ENCODE results near the gene KRT38.

Gene KRT38

DNA sequence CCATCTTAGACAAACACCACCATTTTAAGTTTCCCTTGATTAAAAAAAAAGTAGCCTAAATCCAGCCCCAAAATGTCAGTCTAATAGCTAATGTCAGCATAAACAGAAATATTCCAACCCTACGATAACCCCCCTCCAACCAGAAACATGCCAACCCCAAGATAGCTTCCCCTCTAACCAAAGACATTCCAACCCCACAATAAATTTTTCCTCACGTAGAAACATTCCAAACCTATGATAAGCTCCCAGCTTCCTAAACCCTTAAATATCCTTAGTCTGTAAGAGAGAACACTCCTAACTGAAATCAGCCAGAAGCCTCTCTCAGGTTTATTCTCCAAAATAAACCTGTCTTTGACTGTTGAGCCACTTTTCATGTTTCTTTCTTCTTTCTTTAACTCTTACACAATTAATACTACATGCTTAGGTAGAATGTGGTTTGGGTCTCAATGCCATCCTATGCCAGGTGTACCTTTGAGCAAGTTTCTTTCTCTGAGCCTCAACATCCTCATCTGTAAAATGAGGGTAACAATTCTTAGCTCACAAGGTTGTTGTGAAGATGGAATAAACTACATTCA is 10.5 kb upstream of the KRT38 start:
- TF ChIP-seq, protein P1, sequence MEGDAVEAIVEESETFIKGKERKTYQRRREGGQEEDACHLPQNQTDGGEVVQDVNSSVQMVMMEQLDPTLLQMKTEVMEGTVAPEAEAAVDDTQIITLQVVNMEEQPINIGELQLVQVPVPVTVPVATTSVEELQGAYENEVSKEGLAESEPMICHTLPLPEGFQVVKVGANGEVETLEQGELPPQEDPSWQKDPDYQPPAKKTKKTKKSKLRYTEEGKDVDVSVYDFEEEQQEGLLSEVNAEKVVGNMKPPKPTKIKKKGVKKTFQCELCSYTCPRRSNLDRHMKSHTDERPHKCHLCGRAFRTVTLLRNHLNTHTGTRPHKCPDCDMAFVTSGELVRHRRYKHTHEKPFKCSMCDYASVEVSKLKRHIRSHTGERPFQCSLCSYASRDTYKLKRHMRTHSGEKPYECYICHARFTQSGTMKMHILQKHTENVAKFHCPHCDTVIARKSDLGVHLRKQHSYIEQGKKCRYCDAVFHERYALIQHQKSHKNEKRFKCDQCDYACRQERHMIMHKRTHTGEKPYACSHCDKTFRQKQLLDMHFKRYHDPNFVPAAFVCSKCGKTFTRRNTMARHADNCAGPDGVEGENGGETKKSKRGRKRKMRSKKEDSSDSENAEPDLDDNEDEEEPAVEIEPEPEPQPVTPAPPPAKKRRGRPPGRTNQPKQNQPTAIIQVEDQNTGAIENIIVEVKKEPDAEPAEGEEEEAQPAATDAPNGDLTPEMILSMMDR (IDR thresholded peaks at IDR 0.05; ENCODE audit: low read depth, low read length), result no peak
- peak in 1 of 2 donors; percentile 9 for DNase-seq (ENCODE audit: low read depth in 2 of 2)
- no peak overlapping the region for H3K4me3 ChIP-seq (replicated peaks in 1 of 2; ENCODE audit: low read depth in 2 of 2, low read length in 2 of 2)

DNA sequence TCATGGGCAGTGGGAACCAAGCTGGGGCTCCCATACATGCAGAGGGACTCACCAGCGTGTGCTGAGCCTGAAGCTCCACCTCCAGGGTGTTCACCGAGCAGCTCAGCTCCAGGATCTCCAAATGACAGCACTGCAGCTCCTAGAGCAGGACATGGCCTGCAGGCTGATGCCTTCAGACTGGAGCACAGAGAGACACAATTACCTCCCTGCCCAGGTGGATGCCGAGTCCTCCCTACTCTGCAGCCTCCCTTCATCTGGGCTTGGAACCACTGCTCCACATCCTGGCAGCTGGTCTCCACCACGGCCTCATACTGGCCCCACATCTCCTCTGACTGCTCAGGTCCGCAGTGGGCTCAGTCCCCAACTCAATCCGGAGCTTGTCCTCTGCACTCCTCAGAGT is 8.2 kb upstream of the KRT38 start:
- no peak for DNase-seq (ENCODE audit: low read depth in 2 of 2)

DNA sequence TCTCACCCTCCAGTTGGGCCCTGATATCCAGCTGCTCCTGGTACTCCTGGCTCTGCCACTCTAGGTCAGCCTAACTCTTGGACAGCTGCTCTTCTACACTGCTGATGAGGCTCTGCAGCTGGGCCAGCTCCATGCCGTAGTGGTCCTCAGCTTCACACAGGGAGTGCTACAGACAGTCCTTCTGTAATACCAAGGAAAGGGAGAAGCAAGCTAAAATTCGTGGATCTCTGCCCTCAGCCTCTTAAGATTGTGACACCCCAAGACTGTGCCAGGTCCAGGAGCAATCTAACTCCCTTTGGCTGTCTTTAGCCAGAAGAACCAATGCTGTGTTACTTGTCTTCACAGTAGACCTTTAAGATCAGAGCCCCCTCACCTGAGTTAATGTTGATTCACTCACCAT is 7.7 kb upstream of the KRT38 start:
- no peak overlapping the region for H3K4me3 ChIP-seq (replicated peaks in 1 of 2; ENCODE audit: low read depth in 2 of 2, low read length in 2 of 2)
- DNase-seq (ENCODE audit: low read depth in 2 of 2), result no peak
- TF ChIP-seq, protein P1 (IDR thresholded peaks at IDR 0.05; ENCODE audit: low read depth, low read length), result no peak

More for the DNA sequence above, 8.2 kb upstream of the KRT38 start:
- no peak overlapping the region for H3K4me3 ChIP-seq (replicated peaks in 1 of 2; ENCODE audit: low read depth in 2 of 2, low read length in 2 of 2)
- TF ChIP-seq, protein P1 (IDR thresholded peaks at IDR 0.05; ENCODE audit: low read depth, low read length), result no peak

DNA sequence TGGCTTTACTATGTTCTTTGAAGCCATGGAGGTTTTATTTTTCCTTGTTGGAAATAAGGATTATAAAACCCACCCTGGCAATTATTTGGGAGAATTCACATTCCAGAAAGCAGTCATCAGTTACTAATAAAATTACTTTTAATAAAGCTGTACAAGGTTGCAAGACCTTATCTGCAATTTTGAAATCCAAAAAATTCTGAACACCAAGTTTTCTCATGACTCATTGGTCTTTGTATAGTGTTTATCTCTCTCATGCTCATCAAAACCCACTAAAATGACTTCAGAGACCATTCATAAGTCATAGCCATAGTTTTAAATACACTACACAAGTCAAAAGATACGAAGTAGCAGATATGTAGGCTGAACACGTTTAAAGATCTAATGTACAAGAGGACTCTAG is 6.0 kb upstream of the KRT38 start:
- TF ChIP-seq, protein P1 (IDR thresholded peaks at IDR 0.05; ENCODE audit: low read depth, low read length), result no peak
- no peak overlapping the region for H3K4me3 ChIP-seq (replicated peaks in 1 of 2; ENCODE audit: low read depth in 2 of 2, low read length in 2 of 2)
- DNase-seq (ENCODE audit: low read depth in 2 of 2), result peak; percentile 69

DNA sequence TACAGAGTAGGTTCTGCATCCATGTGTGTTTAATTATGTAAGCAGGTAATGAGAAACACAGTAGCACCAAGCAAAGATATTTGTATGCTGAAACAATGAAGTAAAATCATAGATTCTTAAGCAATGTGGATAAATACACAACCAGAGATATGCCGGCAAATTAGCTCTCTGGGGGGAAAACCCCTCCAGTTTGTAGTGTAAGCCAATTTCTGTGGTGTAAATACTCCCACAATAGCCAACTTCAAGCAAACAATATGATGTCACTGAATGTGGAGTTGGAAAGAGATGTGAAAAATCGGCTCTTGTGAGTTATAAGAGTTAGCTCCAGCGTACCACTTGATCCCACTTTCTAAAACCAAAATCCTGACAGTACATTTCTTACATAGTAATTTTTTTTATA is 3.9 kb upstream of the KRT38 start:
- H3K4me3 ChIP-seq (replicated peaks in 1 of 2; ENCODE audit: low read depth in 2 of 2, low read length in 2 of 2), result no peak overlapping the region
- TF ChIP-seq, protein P1 (IDR thresholded peaks at IDR 0.05; ENCODE audit: low read depth, low read length), result no peak
- DNase-seq (ENCODE audit: low read depth in 2 of 2), result no peak

DNA sequence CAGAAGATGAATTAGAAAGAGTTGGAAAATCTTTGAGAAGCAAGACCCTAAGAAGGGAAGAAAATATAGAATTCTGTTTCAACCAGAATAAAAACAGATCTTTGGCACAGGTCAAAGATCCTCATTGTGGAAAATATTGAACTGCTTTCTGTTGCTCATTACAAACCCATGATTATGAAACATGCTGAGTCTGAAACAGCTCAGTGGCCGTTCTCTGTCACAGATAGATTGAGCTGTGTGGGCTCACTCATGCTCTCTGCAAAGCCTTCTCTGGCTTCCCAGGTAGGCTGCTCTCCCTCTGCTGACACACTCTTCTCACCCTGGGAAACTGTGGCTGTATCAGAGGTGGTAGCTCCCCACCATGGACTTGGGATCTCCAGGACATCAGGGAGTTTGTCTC is 3.4 kb upstream of the KRT38 start:
- no peak for DNase-seq (ENCODE audit: low read depth in 2 of 2)
- TF ChIP-seq, protein P1 (IDR thresholded peaks at IDR 0.05; ENCODE audit: low read depth, low read length), result no peak

DNA sequence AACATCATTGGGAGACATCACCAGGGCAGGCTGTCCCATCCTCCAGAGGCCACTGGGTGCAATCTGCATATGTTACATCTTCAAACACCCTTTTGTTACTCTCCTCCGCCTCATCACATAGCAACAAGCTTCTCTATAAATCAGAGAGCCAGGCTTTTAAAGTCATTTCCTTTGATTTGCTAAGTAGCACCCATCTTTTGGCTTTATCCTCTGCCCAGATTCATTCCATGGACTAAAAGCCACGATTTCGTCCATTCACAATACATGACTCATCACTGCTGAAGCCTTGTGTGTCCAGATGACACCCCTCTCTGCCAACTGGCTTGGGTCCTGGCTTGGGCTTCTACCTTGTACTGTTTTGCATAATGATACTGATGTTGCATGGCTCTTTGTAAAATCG is 2.0 kb upstream of the KRT38 start:
- TF ChIP-seq, protein P1 (IDR thresholded peaks at IDR 0.05; ENCODE audit: low read depth, low read length), result no peak
- H3K4me3 ChIP-seq (replicated peaks in 1 of 2; ENCODE audit: low read depth in 2 of 2, low read length in 2 of 2), result no peak overlapping the region
- DNase-seq (ENCODE audit: low read depth in 2 of 2), result peak; percentile 31 to 52

More for the DNA sequence above, 3.4 kb upstream of the KRT38 start:
- H3K4me3 ChIP-seq (replicated peaks in 1 of 2; ENCODE audit: low read depth in 2 of 2, low read length in 2 of 2), result no peak overlapping the region
